GM12892 (cell line): ENCODE measurements around the gene HEPN1.

Experiments used
- POLR2A ChIP-seq: IDR thresholded peaks from 2 replicates; pipeline ENCODE4 v1.6.1; 2011; ENCODE audit warnings: low read depth, low read length, control low read depth
- POLR2AphosphoS5 ChIP-seq: IDR thresholded peaks from 2 replicates; pipeline ENCODE4 v1.6.1; 2011; ENCODE audit warnings: low read depth, low read length, control low read depth

- TF ChIP-seq POLR2A = no peak
- no peak for TF ChIP-seq POLR2AphosphoS5
Measured at GRCh38 chr11:124889191-124890091, 29.6 kb upstream of the HEPN1 start.
